HUES64 (cell line): ENCODE results near the gene TMEM53.

Experiments
- H3K27ac ChIP-seq: 2 replicates; pipeline ENCODE4 v1.7.0; 2013; ENCODE audit warnings: low read depth, low read length, inconsistent platforms
- H3K27me3 ChIP-seq: 2 replicates; pipeline ENCODE4 v1.6.1; 2013; ENCODE audit warnings: mild to moderate bottlenecking, low read length; ENCODE audit not compliant: insufficient read depth
- H3K36me3 ChIP-seq: 2 replicates; pipeline ENCODE4 v1.6.1; 2013; ENCODE audit warnings: mild to moderate bottlenecking, low read length; ENCODE audit not compliant: insufficient read depth
- H3K4me1 ChIP-seq: 2 replicates; pipeline ENCODE4 v1.6.1; 2013; ENCODE audit warnings: mild to moderate bottlenecking, low read length, moderate library complexity; ENCODE audit not compliant: insufficient read depth
- H3K4me3 ChIP-seq: 2 replicates; pipeline ENCODE4 v1.5.1; 2013; ENCODE audit warnings: mild to moderate bottlenecking, low read length, moderate library complexity
- H3K9ac ChIP-seq: 2 replicates; pipeline ENCODE4 v1.6.1; 2013; ENCODE audit warnings: mild to moderate bottlenecking, low read depth, low read length
- H3K9me3 ChIP-seq: 2 replicates; pipeline ENCODE4 v1.6.1; 2013; ENCODE audit warnings: low read depth, low read length; ENCODE audit not compliant: insufficient read depth
- WGBS: fragments of 150-250, 120-280 bp; methylation state at CpG from one replicate; pipeline ENCODE4 v1.1.7; 2013; ENCODE audit warnings: missing lambda C conversion rate; 5-methylcytosine and 5-hydroxymethylcytosine counted together

The TMEM53 gene

DNA sequence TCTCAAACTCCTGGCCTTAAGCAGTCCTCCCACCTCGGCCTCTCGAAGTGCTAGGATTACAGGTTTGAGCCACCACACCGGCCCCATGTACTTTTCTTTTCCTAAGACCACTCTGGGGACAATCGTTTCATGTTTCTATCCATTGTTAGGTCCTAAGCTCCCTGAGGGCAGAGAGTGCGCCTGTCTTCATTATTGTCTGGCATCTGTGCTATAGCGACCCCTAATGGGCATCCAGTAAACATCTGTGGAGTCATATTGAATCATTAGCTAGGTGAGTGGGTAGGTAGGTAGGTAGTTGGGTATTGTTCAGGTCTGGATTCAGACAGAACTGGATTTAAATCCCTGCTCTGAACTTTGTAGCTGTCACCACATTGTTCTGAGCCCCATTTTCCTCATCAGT lies 66.1 kb downstream of the TMEM53 start:
- Histone ChIP-seq H3K27ac (no peak overlapping the region), H3K9me3 (no peaks in the 10 kb centered on the region), H3K4me3 (no peak overlapping the region), H3K9ac (no peak overlapping the region), H3K27me3 (no peaks in the 10 kb centered on the region), H3K36me3 (no peaks in the 10 kb centered on the region), H3K4me1 (no peaks in the 10 kb centered on the region; the same call in 1 of the 2 replicates)
- 87% methylated on average over 6 of the region's 6 CpGs for WGBS

DNA sequence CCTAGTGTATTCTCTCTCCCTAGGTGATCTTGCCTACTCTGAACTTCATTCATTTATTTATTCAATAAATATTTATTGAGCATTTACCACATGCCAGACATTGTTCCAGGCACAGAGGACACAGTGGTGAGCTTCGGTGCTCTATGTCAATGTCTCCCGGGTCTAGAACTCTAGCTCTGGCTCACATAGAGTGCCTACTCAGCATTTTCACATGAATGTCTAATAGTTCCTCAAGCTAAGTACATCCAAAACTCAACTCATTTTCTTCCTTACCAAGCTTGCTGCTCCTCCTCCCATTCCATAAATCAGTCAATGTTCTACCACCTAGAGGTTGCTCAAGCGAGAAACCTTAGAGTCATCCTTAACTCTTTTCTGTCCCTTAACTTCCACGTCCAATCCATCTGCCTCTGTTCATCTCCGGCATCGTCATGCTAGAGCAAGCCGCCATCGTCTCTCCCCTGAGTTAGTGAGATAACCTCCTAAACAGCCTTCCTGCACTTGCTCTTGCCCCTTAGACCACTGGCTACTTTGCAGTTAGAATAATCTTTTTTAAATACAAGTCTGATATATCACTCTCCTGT lies 67.5 kb downstream of the TMEM53 start:
- Histone ChIP-seq H3K4me1 (no peaks in the 10 kb centered on the region; the same call in 1 of the 2 replicates), H3K36me3 (no peaks in the 10 kb centered on the region), H3K27ac (no peak overlapping the region), H3K9ac (no peak overlapping the region), H3K4me3 (no peak overlapping the region), H3K9me3 (no peaks in the 10 kb centered on the region), H3K27me3 (peaks cover 3% of the 10 kb centered on the region; the same call in 1 of the 2 replicates)
- 93% methylated on average over 8 of the region's 8 CpGs for WGBS

DNA sequence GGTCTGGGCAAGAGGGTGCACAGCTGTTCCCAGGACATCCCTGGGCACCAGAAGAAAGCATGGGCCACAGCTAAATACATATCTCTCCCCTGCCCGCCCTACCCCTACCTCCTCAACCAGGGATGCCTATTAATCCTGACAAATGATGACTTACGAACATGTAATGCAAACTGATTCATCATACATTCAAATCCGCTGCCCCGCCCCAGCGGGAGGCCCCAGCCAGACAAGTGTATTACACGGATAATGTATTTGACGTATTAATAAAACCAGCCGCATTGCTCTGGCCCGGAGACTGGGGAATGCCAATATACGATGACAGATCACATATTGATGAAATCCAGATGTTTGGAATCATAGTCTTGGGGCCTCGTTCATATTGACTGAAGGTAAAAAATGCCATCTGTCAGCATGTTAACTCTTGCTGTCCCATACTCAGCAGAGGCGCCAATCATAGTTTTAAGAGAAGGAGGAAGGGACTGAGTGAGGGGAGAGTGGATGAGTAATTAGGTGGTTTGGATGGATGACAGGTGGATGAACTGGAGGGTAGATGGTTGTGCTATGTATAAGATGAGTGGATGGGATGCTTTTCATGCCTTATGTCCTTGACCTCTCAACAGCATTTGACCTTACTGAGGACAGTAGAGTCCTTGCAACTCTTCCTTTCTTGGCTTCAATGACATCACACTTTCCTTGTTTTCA lies 68.2 kb downstream of the TMEM53 start:
- Histone ChIP-seq H3K36me3 (no peaks in the 10 kb centered on the region), H3K9ac (no peak overlapping the region), H3K4me1 (no peaks in the 10 kb centered on the region; the same call in 1 of the 2 replicates), H3K9me3 (no peaks in the 10 kb centered on the region), H3K27ac (no peak overlapping the region), H3K4me3 (no peak overlapping the region), H3K27me3 (peaks cover 8% of the 10 kb centered on the region; the same call in 1 of the 2 replicates)
- 92% methylated on average over 12 of the region's 12 CpGs for WGBS

DNA sequence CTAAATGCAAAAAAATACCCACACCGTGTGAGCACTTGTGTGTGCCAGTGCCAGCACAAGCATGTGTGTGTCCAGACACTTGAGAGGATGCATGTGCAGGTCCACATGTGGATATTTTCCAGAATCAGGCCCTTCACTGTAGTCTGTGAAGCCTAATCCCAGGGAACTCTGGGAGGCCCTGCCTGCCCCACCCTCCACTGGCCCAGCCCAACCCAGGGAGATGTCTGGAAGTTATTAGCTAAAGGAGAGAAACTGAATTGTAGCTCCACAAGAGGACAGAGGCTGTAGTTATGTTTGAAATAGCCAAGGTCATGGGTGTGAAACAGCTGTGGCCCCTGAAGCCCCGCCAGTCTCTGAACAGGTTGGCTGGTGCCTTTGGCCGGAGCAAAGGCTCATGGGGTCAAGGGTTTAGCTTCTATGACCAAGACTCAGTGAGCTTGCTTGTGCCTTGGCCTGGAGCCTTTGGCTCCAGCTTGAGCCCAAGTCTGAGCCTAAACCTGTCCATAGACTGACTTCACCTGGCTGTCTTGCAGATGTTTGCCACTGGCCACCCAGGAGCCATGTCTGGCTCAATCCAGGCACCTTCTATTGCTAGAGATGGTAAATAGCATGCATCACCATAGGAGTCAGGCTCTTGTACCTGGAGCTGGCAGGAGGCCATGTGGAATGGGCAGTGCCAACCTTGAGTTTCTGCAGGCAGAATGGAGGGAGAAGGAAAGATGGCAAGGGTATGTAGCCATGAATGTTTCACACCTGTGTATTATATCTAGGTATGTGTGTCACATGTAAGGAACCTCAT lies 69.9 kb downstream of the TMEM53 start:
- H3K27ac ChIP-seq = no peak overlapping the region
- H3K36me3 ChIP-seq = no peaks in the 10 kb centered on the region
- 93% methylated on average over 3 of the region's 3 CpGs for WGBS
- no peak overlapping the region for H3K9ac ChIP-seq
- no peaks in the 10 kb centered on the region for H3K9me3 ChIP-seq
- H3K27me3 ChIP-seq = peaks cover 10% of the 10 kb centered on the region; the same call in 1 of the 2 replicates
- no peak overlapping the region for H3K4me3 ChIP-seq
- no peaks in the 10 kb centered on the region for H3K4me1 ChIP-seq

DNA sequence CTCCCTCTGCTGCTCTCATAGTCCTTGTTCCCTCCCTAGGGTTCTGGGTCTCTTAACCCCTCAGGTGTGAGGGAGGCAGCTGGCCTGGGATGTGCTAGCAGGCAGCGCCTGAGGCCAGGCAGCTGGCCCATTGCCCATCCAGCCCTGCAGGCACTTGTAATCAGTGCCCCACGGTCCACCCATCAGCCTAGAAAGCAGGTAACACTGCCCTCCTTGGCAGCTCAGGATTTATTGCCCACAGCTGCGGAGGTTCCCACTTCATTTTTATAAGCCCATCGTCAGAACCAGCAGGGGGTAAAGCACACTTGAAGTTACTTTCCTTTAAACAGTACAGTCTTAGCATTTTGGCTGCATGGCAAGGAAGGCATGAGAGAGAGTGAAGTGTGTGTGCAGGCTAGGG lies 70.6 kb downstream of the TMEM53 start:
- no peak overlapping the region for H3K4me3 ChIP-seq
- H3K9me3 ChIP-seq = no peaks in the 10 kb centered on the region
- no peak overlapping the region for H3K27ac ChIP-seq
- H3K36me3 ChIP-seq = no peaks in the 10 kb centered on the region
- 78% methylated on average over 4 of the region's 4 CpGs for WGBS
- H3K9ac ChIP-seq = no peak overlapping the region
- no peaks in the 10 kb centered on the region for H3K4me1 ChIP-seq
- peaks cover 10% of the 10 kb centered on the region; the same call in 1 of the 2 replicates for H3K27me3 ChIP-seq
